Femur (tissue), 1 donor: Measurements from ENCODE around the gene ODC1.

Experiments used
- DNase-seq: peaks from one replicate; pipeline ENCODE4 v3.0.0-alpha.2; 2017

Gene ODC1

DNA sequence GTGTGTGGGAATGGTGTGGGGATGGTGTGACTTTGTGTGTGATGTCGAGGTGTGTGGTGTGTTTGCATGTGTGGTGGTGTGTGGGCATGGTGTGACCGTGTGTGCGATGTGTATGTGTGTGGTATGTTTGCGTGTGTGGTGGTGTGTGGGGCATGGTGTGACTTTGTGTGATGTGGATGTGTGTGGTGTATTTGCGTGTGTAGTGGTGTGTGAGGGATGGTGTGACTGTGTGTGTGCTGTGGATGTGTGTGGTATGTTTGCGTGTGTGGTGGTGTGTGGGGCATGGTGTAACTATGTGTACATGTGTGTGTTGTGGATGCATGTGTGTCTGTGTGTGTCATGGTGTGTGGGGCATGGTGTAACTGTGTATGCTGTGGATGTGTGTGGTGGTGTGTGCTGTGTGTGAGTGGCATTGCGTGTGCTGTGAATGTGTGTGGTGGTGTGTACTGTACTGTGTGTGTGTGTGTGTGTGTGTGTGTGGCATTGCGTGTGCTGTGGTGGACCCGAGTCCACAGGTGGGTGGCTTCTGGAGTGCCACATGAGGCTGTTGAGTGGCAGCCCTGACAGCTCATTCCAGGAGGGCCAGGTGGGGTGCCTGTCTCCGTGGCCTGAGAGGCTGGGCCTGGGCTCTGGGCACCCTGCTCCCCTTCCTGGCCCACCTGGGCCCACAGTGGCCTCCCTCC, 14.7 kb downstream of the ODC1 start:
- DNase-seq = no peak

DNA sequence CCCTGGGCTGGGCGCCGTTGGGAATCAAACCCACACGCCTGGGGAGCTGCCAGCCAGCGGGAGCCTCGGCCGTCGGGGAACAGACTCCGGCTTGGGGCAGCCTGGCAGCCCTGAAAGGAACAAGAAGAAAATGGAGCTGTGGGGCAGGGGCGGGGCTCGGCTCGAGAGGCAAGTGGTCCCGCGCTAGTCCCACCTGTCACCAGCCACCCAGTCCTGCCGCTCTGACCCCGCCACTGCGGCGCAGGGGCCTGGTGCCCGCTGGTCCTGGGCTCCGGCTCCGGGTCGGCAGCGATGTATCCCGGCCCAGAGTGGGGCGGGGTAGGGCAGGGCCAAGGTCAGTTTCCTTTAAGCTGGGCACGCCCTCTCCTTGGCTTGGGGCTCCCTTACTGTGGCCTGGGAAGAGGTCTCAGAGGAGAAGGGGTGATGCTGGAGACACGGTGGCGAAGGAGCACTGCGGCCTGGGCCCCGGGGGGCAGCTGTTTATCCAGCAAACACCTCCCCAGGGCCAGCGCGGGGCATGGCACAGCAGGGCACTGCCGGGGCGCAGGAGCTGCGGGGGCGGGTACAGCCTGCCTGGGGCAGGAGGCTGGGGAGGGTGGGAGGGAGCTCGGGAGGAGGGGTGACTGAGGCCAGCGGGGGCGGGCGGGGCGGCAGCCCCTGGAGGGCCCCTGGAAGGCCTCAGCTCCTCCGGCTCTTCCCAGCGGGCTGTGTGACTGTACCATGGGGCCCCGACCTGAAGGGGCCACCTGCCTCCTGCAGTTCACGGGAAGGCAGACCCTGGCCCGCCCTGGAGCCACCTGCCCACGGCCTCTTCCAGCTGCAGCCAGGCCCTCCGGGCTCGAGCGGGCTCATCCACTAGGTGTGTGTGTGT, 15.6 kb downstream of the ODC1 start:
- DNase-seq = no peak

- DNase-seq = no peak
These were observed 16.3 kb downstream of the ODC1 start for GRCh38 chr2:10431797-10432196.

GRCh38 chr2:10430886-10431622, 17.1 kb downstream of the ODC1 start:
- no peak for DNase-seq

GRCh38 chr2:10428924-10429323, 19.2 kb downstream of the ODC1 start:
- no peak for DNase-seq

- DNase-seq = no peak
These were observed 19.8 kb downstream of the ODC1 start for GRCh38 chr2:10428355-10428754.

GRCh38 chr2:10427618-10427949, 20.5 kb downstream of the ODC1 start:
- no peak for DNase-seq

DNA sequence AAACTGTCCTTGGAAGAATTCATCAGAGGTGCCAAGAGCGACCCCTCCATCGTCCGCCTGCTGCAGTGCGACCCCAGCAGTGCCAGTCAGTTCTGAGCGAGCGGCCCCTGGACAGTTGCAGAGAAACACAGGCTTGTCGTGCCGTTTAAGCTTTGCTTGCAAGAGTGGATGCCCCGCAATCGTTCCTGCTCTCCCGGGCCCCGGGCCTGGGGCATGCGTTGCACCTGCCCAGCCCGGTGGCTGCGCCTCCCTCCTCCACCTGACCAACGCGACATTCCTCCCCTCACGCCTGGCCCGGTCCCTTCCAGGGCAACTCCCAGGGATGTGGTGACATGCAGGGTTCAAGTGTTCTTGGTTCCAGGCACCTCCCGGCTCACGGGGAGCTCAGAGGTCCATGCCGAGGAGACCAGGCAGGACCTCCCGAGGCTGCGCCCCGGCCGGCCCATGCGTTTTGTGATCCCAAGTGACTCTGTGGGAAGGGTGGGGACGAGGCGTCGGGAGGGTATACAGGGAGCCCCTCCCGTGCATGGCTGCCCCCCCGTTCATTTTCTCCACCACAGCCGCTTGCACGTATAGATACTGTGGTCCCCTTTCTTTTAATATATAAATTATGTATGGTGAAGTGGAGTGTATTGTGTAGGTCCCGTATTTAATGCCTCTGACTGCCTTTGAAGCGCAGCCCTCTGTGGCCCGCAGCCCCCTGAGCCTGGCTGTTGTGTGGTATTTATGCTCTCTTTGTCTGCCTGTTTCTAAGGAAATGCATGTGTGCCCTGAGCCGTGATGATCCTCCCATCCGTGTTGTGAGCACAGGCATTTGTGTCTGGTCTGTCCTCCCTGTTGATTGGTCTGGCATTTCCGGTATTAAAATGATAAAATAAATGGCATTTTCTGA, 21.2 kb downstream of the ODC1 start:
- no peak for DNase-seq

- DNase-seq = no peak
These were observed 22.4 kb downstream of the ODC1 start for GRCh38 chr2:10425699-10426098.

- no peak for DNase-seq
These were observed 23.1 kb downstream of the ODC1 start for GRCh38 chr2:10424916-10425505.

DNA sequence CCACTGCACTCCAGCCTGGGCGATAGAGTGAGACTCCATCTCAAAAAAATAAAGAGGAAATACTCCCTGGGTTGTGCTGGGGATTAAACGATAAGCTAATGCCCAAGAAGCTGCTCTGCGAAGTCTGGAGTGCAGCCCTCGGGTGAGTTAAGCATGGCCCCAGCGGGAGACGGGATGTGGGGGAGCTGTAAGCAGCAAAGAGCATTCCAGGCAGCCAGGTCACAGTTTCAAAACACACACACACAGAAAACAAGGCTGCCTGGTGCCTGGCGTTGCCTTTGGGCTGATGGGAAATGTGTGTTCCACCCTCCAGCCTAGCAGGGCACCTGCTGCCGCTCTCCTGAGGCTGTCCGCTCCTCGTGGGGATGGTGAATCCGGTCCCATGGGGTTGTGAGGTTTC, 24.1 kb downstream of the ODC1 start:
- DNase-seq = no peak

- DNase-seq = no peak
These were observed 24.7 kb downstream of the ODC1 start for GRCh38 chr2:10423400-10423774.

- DNase-seq = no peak
These were observed 25.3 kb downstream of the ODC1 start for GRCh38 chr2:10422732-10423399.

DNA sequence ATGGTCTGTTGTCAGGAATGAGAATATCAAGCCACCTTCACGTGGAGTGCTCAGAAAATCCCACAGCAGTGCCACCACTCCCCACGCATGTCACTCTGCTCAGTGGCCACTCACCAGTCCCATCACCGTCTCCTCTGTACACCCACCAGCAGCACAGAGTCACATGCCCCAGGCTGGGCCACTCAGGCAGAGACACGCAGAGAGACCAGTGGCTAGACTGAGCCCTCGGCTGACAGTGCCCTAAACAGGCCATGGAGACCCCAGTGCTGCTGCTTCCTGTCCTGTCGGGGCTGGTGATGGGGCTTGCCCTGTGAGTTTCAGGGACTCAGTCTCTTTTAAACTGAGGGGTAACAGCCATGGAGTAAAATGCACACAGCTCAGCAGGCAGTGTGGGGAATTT, 25.9 kb downstream of the ODC1 start:
- DNase-seq = no peak

DNA sequence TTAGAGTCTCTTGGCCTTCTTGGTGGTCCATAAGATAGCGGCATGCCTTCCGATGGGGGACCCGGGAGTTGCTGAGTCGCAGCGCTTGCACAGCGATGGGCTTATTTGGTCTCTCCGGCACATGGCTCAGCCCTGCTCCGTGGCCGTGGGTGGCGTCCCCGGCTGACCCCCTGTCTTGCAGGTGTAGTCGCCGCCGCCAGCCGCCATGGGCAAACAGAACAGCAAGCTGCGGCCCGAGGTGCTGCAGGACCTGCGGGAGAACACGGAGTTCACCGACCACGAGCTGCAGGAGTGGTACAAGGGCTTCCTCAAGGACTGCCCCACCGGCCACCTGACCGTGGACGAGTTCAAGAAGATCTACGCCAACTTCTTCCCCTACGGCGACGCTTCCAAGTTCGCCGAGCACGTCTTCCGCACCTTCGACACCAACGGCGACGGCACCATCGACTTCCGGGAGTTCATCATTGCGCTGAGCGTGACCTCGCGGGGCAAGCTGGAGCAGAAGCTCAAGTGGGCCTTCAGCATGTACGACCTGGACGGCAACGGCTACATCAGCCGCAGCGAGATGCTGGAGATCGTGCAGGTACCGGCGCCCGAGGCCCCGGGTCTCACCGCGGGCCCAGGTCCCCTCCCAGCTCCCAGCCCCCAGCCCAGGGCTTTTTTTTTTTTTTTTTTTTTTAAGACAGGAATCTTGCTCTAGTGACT, 28.4 kb downstream of the ODC1 start:
- DNase-seq = no peak

DNA sequence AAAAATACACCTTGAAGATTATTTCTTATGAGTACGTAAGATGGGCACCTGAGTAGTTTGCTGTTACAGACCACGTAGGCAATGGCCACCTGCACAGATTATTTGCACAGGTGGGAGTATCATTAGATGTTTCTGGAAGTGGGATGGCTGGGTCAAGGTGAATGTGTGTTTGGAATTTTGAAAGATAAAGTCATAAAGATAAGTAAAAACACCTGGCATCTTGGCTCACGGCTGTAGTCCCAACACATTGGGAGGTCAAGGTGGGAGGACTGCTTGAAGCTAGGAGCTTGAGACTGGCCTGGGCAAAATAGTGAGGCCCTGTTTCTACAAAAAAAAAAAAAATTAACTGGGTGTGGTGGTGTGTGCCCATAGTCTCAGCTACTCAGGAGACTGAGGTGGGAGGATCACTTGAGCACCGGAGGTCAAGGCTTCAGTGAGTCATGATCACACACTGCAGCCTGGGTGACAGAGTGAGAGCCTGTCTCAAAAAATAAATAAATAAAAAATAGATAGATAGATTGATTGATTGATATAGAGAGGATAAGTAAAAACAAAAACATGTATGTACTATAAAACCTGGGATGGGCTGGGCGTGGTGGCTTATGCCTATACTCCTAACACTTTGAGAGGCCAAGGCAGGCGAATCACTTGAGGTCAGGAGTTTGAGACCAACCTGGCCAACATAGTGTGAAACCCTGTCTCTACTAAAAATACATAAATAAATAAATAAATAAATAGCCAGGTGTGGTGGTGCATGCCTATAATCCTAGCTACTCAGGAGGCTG, 30.4 kb downstream of the ODC1 start:
- no peak for DNase-seq

DNA sequence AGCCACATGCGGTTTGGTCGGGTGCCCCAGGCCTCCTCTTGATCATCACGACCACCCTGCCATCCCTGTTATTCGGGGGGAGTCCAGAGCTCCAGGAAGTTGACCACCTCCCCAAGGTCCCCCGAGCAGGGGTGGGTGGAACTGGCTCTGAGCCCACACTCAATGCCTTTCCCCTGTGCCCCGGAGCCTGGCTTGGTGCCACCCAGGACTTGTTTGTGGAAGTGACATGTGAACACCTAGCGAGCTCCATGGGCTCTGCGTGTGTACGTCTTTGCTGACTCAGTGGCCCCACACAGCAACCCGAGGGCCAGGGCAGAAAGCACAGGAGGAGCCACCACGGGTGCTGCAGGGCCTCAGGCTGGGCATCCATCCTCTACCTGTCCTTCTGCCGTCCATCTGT, 32.5 kb downstream of the ODC1 start:
- DNase-seq = no peak

GRCh38 chr2:10415048-10415447, 33.1 kb downstream of the ODC1 start:
- no peak for DNase-seq

DNA sequence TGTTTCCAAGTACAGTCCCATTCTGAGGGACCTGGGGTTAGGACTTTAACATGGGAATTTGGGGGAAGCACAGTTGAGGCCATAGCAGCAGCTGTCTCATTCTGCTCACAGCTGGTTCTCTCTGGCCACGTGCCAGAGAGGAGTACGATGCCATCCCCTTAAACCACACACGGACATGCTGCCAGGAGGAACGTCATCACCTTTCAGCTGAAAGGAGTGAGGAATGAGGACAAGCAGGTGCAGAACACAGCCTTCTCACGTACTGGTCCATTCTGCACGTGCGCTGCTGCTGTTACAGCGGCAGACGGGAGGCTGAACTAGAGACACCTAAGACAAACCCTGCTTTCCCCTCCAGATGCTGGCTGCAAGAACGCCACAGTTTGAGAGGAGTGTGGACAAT, 33.5 kb downstream of the ODC1 start:
- DNase-seq = peak; percentile 64

- no peak for DNase-seq
These were observed 34.1 kb downstream of the ODC1 start for GRCh38 chr2:10413991-10414451.
